GM23338 (cell line): ENCODE measurements around the gene EIF2B1. TPM values are rescaled to one million over a fixed set of nuclear protein-coding genes. Genes with fewer than 3 reads are reported as not detected.

Experiments
- ATAC-seq: fragments of 200-7000 bp; cut with Tn5 transposase; 3 replicates; pipeline ENCODE4 v1.9.1; 2020
- DNase-seq: peaks from one replicate; pipeline ENCODE4 v3.0.0-alpha.2; 2015; ENCODE audit warnings: low spot score
- H2AFZ ChIP-seq: fragments of 200-600 bp; sonication (generic); 2 replicates; pipeline ENCODE4 v1.8.0; 2016; ENCODE audit warnings: antibody characterized with exemption, mild to moderate bottlenecking, moderate library complexity
- H3F3A ChIP-seq: fragments of 200-600 bp; sonication (generic); replicated peaks from 2 replicates; pipeline ENCODE4 v1.8.0; 2017; ENCODE audit warnings: antibody characterized with exemption, mixed run types, low read depth
- H3K27ac ChIP-seq: fragments of 200-600 bp; sonication (generic); 2 replicates; pipeline ENCODE4 v1.6.1; 2016; ENCODE audit warnings: low read depth
- H3K27me3 ChIP-seq: fragments of 200-600 bp; sonication (generic); 2 replicates; pipeline ENCODE4 v1.8.0; 2016; ENCODE audit warnings: mild to moderate bottlenecking, mixed run types, moderate library complexity; ENCODE audit not compliant: insufficient read depth
- H3K36me3 ChIP-seq: fragments of 200-600 bp; sonication (generic); 2 replicates; pipeline ENCODE4 v1.8.0; 2016; ENCODE audit warnings: mild to moderate bottlenecking; ENCODE audit not compliant: insufficient read depth
- H3K4me1 ChIP-seq: fragments of 200-600 bp; sonication (generic); 2 replicates; pipeline ENCODE4 v1.8.0; 2016; ENCODE audit warnings: mild to moderate bottlenecking, moderate library complexity; ENCODE audit not compliant: insufficient read depth
- H3K4me2 ChIP-seq: fragments of 200-600 bp; sonication (generic); 2 replicates; pipeline ENCODE4 v1.7.1; 2017; ENCODE audit warnings: mixed run types
- H3K4me3 ChIP-seq: fragments of 200-600 bp; sonication (generic); 2 replicates; pipeline ENCODE4 v1.6.1; 2016; ENCODE audit warnings: mixed run types
- H3K79me2 ChIP-seq: fragments of 200-600 bp; sonication (generic); replicated peaks from 2 replicates; pipeline ENCODE4 v1.8.0; 2017; ENCODE audit warnings: mild to moderate bottlenecking; ENCODE audit not compliant: insufficient read depth
- H3K9me2 ChIP-seq: fragments of 200-600 bp; sonication (generic); 2 replicates; pipeline ENCODE4 v1.8.0; 2017; ENCODE audit not compliant: insufficient read depth
- H4K20me1 ChIP-seq: fragments of 200-600 bp; sonication (generic); replicated peaks from 2 replicates; pipeline ENCODE4 v1.8.0; 2017; ENCODE audit warnings: mild to moderate bottlenecking; ENCODE audit not compliant: insufficient read depth
- H3K27ac Mint-ChIP-seq: 2 replicates; pipeline ENCODE4 v1.8.0; 2020; ENCODE audit warnings: inconsistent platforms, mild to moderate bottlenecking, moderate library complexity, mixed read lengths
- H3K27me3 Mint-ChIP-seq: 3 replicates; pipeline ENCODE4 v1.8.0; 2022; ENCODE audit warnings: low read depth, mild to moderate bottlenecking, moderate library complexity, mixed read lengths, inconsistent platforms; ENCODE audit not compliant: insufficient read depth, poor library complexity
- H3K36me3 Mint-ChIP-seq: 3 replicates; pipeline ENCODE4 v1.8.0; 2021; ENCODE audit warnings: low read depth, mild to moderate bottlenecking, inconsistent platforms, moderate library complexity, mixed read lengths
- H3K4me1 Mint-ChIP-seq: 3 replicates; pipeline ENCODE4 v1.8.0; 2020; ENCODE audit warnings: mild to moderate bottlenecking, inconsistent platforms, mixed read lengths
- H3K4me3 Mint-ChIP-seq: 3 replicates; pipeline ENCODE4 v1.8.0; 2021; ENCODE audit warnings: moderate library complexity, mild to moderate bottlenecking, inconsistent platforms, mixed read lengths
- H3K9me3 Mint-ChIP-seq: 3 replicates; pipeline ENCODE4 v1.8.0; 2020; ENCODE audit warnings: moderate library complexity, mild to moderate bottlenecking, inconsistent platforms, mixed read lengths
- CREB1 ChIP-seq: fragments of 250-450 bp; sonication (Bioruptor Pico); IDR thresholded peaks from 2 replicates; pipeline ENCODE4 v1.5.0; 2020; ENCODE audit warnings: low read depth, mild to moderate bottlenecking, moderate library complexity
- CTCF ChIP-seq, 2 experiments: fragments of 200-600 bp in 1 of 2; sonication (generic) in 1 of 2; conservative IDR thresholded peaks; 2 replicates each; pipeline versions ENCODE4 v1.5.1 to v1.6.1; 2016 to 2017; ENCODE audit warnings: antibody characterized with exemption in 2 of 2, low read depth in 2 of 2, mild to moderate bottlenecking in 2 of 2, moderate library complexity in 1 of 2
- EZH2 ChIP-seq: fragments of 200-600 bp; sonication (generic); IDR thresholded peaks from one replicate; pipeline ENCODE4 v1.8.0; 2017; ENCODE audit warnings: antibody characterized with exemption, mild to moderate bottlenecking, low read depth; ENCODE audit not compliant: unreplicated experiment
- EZH2phosphoT487 ChIP-seq: fragments of 200-600 bp; sonication (generic); IDR thresholded peaks from one replicate; pipeline ENCODE4 v1.8.1; 2018; ENCODE audit warnings: antibody characterized with exemption; ENCODE audit not compliant: unreplicated experiment
- JUNB ChIP-seq: IDR thresholded peaks from one replicate; pipeline ENCODE4 v1.6.1; 2016; ENCODE audit warnings: antibody characterized with exemption; ENCODE audit not compliant: unreplicated experiment
- NANOG ChIP-seq: IDR thresholded peaks from 2 replicates; pipeline ENCODE4 v1.6.1; 2016; ENCODE audit warnings: antibody characterized with exemption, borderline replicate concordance
- POLR2AphosphoS5 ChIP-seq: IDR thresholded peaks from 2 replicates; pipeline ENCODE4 v1.6.1; 2016; ENCODE audit warnings: antibody characterized with exemption, low read depth
- STAT1 ChIP-seq: IDR thresholded peaks from one replicate; pipeline ENCODE4 v1.6.1; 2016; ENCODE audit warnings: antibody characterized with exemption; ENCODE audit not compliant: unreplicated experiment
- ZNF114 ChIP-seq: fragments of 250-450 bp; sonication (Bioruptor Pico); IDR thresholded peaks from 2 replicates; pipeline ENCODE4 v1.5.0; 2020; ENCODE audit warnings: mild to moderate bottlenecking, moderate library complexity
- ZNF331 ChIP-seq: fragments of 250-450 bp; sonication (Bioruptor Pico); IDR thresholded peaks from 2 replicates; pipeline ENCODE4 v1.5.0; 2020; ENCODE audit warnings: low read depth, mild to moderate bottlenecking, moderate library complexity
- ZNF462 ChIP-seq: fragments of 250-450 bp; sonication (Bioruptor Pico); IDR thresholded peaks from 2 replicates; pipeline ENCODE4 v1.5.0; 2020; ENCODE audit warnings: mild to moderate bottlenecking, moderate library complexity
- long read RNA-seq: library from polyadenylated mRNA; unstranded; transcript quantifications from one replicate; pipeline ENCODE4 v2.0.0, GENCODE V29; 2020; ENCODE audit not compliant: unreplicated experiment
- polyA plus RNA-seq: library from polyadenylated mRNA; unstranded; fragments of >200 nt; fragmentation: Nextera tagmentation; extraction: Ambion mirVana; gene quantifications from 2 replicates; pipeline ENCODE4 v1.2.1, GENCODE V29; 2016
- total RNA-seq: library from RNA; depleted of rRNA; stranded (reverse); fragments of >200 nt; shearing (Covaris generic); gene quantifications from 2 replicates; pipeline ENCODE4 v1.2.3, GENCODE V29; 2014; rRNA removed
- TF ChIP-seq, protein P1 (sequence below): IDR thresholded peaks from one replicate; pipeline ENCODE4 v1.6.1; 2018; ENCODE audit warnings: antibody characterized with exemption; ENCODE audit not compliant: unreplicated experiment
- TF ChIP-seq, protein P2 (sequence below): IDR thresholded peaks from 2 replicates; pipeline ENCODE4 v1.6.1; 2016; ENCODE audit warnings: antibody characterized with exemption

The EIF2B1 gene
- total RNA-seq (90.8 and 117 TPM in 2 replicates), polyA plus RNA-seq (30.2 and 33.5 TPM in 2 replicates)
- long read RNA-seq, transcript EIF2B1-201 (9 exons, 2,477 nt): major isoform, 56 of 67 reads
- long read RNA-seq, partial matches to known transcripts: 1 of 67 reads
- long read RNA-seq, other reads (novel, unspliced or antisense): 10 of 67 reads

DNA sequence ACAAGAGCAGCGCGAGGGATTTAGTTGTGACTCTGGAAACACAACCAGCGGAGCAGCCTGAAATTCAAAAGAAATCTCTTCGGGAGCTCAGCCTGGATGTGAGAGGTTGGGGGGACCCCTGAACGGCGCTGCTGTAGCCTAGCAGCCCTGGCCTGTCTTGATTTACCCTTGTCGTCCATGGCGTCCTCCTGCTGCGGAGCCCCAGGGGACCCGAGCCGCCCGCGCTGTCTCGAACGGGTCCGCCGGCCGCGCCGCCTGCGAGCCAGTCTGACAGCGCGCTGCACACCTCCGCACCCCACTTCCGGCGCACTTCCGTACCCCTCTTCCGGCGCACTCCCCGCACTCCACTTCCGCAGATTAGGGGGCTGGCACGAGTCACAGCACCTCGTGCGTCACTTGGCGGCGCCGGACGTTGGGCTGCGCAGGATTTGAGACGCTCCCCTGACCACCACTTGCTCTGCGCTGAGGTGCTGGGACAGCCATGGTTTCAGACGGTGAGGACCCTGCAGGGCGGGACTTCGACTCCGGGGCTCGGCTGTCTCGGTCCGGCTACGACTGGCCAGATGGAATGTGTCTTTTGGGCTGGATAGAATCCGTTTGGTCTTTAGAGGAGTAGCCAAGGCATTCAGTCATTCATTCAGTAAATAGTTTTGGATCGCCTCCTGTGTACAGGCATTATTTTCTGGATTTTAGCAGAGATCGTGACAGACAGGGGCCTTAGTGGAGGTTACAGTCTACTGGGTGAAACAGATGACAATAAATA lies at the start of gene EIF2B1, which contains the start of gene GTF2H3:
Gene EIF2B1 (minus strand): TSS at position 308 of the 763 bp plus-strand sequence. CDS start 129 bp downstream, at position 179.
Gene GTF2H3 (plus strand): TSS at position 451 of the 763 bp plus-strand sequence. CDS start 31 bp downstream, at position 482.
- peaks cover 6% of the 10 kb centered on the region for H3K4me1 Mint-ChIP-seq
- Histone ChIP-seq H3K9me2 (no peaks in the 10 kb centered on the region), H3K36me3 (0 out of 2 replicates have a peak, but pooled peaks cover 8% of the 10 kb centered on the region), H2AFZ (peak within 1 kb of the TSS; percentile 97), H3F3A (0 out of 2 replicates have a peak, but pooled peaks cover 2% of the 10 kb centered on the region), H4K20me1 (peaks cover 1% of the 10 kb centered on the region), H3K4me2 (peak within 1 kb of the TSS; percentile 100), H3K4me3 (peak within 1 kb of the TSS; percentile 72), H3K4me1 (peaks cover 5% of the 10 kb centered on the region), H3K79me2 (peaks cover 22% of the 10 kb centered on the region), H3K27ac (peak within 1 kb of the TSS; percentile 85), H3K27me3 (no peaks in the 10 kb centered on the region)
- DNase-seq (peak; percentile 99), ATAC-seq (peak; percentile 99)
- H3K27me3 Mint-ChIP-seq: peaks cover 9% of the 10 kb centered on the region
- peak within 1 kb of the TSS; percentile 98 for H3K4me3 Mint-ChIP-seq
- TF ChIP-seq CTCF (conservative IDR thresholded peaks at IDR 0.05; ENCODE audit: low read depth in 2 of 2): no peak
- no peak for TF ChIP-seq EZH2phosphoT487
- TF ChIP-seq NANOG: no peak
- TF ChIP-seq POLR2AphosphoS5: peak; percentile 99
- TF ChIP-seq CREB1: peak; percentile 99
- no peak for TF ChIP-seq ZNF331 (CRISPR knock-in tag)
- TF ChIP-seq, protein P1, sequence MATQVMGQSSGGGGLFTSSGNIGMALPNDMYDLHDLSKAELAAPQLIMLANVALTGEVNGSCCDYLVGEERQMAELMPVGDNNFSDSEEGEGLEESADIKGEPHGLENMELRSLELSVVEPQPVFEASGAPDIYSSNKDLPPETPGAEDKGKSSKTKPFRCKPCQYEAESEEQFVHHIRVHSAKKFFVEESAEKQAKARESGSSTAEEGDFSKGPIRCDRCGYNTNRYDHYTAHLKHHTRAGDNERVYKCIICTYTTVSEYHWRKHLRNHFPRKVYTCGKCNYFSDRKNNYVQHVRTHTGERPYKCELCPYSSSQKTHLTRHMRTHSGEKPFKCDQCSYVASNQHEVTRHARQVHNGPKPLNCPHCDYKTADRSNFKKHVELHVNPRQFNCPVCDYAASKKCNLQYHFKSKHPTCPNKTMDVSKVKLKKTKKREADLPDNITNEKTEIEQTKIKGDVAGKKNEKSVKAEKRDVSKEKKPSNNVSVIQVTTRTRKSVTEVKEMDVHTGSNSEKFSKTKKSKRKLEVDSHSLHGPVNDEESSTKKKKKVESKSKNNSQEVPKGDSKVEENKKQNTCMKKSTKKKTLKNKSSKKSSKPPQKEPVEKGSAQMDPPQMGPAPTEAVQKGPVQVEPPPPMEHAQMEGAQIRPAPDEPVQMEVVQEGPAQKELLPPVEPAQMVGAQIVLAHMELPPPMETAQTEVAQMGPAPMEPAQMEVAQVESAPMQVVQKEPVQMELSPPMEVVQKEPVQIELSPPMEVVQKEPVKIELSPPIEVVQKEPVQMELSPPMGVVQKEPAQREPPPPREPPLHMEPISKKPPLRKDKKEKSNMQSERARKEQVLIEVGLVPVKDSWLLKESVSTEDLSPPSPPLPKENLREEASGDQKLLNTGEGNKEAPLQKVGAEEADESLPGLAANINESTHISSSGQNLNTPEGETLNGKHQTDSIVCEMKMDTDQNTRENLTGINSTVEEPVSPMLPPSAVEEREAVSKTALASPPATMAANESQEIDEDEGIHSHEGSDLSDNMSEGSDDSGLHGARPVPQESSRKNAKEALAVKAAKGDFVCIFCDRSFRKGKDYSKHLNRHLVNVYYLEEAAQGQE: no peak
- TF ChIP-seq EZH2: no peak
- no peak for TF ChIP-seq STAT1
- TF ChIP-seq JUNB: no peak
- TF ChIP-seq, protein P2, sequence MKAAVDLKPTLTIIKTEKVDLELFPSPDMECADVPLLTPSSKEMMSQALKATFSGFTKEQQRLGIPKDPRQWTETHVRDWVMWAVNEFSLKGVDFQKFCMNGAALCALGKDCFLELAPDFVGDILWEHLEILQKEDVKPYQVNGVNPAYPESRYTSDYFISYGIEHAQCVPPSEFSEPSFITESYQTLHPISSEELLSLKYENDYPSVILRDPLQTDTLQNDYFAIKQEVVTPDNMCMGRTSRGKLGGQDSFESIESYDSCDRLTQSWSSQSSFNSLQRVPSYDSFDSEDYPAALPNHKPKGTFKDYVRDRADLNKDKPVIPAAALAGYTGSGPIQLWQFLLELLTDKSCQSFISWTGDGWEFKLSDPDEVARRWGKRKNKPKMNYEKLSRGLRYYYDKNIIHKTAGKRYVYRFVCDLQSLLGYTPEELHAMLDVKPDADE: peak; percentile 96
- TF ChIP-seq ZNF114 (CRISPR knock-in tag): no peak
- no peak for TF ChIP-seq ZNF462 (CRISPR knock-in tag)
- H3K9me3 Mint-ChIP-seq: no peaks in the 10 kb centered on the region; the same call in 2 of the 3 replicates
- H3K36me3 Mint-ChIP-seq: peaks cover 27% of the 10 kb centered on the region
- peak within 1 kb of the TSS; percentile 99 for H3K27ac Mint-ChIP-seq
